RPMI7951 (cell line): ENCODE data around the gene WWTR1. TPM values are rescaled to one million over a fixed set of nuclear protein-coding genes. Genes with fewer than 3 reads are reported as not detected.

ENCODE experiments used
- DNase-seq: peaks from one replicate; pipeline ENCODE4 v3.0.0-alpha.2; 2012; ENCODE audit warnings: low read depth
- total RNA-seq: library from RNA; depleted of rRNA; stranded (reverse); fragments of >200 nt; shearing (Covaris generic); gene quantifications from 2 replicates; pipeline ENCODE4 v1.2.3, GENCODE V29; 2014

Gene WWTR1
- total RNA-seq, 1 experiment from 2014 or later: 107 TPM

GRCh38 chr3:149535333-149535685, 122.5 kb downstream of the WWTR1 start:
- no peak for DNase-seq

DNA sequence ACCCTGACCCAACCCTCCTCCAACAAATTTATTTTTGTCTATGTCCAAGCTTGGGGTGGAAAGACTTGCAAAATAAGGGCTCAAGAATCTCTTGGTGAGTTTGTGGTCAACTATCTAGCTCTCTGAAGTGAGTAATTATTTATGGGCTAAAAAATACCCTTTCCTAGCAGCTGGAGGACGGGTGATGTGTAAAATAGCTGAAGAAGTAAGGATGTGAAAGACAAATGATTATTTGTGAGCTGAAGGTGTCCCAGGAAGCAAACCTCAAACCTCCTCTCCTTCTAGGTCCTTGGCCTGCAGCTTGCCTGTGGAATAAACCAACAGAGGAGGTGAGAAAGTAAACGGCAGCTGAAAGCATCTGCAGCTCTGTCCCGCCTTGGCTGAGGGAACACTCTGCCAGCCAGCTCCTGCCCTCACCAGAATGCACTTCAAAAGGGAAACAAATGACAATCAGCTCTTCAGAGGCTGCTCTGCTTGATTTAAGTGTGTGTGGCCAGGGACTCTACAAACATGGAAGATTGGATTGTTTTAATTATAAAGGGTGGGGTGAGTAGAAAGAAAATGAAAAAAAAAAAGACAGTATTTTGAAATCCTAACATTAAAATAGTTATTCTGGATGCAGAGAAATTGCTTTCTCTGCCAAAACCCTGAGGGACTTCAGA, 123.0 kb downstream of the WWTR1 start:
- DNase-seq: peak; percentile 81

DNA sequence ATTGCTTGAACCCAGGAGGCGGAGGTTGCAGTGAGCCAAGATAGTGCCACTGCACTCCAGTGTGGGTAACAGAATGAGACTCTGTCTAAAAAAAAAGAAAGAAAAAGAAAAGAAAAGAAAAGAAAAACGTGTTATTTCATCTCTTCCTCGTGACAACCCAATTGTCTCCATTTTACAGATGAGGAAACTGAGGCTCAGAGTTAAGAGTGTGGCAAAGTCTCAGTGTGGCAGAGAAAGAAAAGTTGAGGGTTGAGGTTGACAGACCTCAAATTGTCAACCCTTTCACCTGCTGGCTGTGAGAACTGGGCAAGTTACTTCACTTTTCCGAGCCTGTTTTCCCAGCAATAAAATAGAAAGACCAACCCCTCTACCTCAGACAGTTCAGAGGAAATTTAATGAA, 123.7 kb downstream of the WWTR1 start:
- no peak for DNase-seq

DNA sequence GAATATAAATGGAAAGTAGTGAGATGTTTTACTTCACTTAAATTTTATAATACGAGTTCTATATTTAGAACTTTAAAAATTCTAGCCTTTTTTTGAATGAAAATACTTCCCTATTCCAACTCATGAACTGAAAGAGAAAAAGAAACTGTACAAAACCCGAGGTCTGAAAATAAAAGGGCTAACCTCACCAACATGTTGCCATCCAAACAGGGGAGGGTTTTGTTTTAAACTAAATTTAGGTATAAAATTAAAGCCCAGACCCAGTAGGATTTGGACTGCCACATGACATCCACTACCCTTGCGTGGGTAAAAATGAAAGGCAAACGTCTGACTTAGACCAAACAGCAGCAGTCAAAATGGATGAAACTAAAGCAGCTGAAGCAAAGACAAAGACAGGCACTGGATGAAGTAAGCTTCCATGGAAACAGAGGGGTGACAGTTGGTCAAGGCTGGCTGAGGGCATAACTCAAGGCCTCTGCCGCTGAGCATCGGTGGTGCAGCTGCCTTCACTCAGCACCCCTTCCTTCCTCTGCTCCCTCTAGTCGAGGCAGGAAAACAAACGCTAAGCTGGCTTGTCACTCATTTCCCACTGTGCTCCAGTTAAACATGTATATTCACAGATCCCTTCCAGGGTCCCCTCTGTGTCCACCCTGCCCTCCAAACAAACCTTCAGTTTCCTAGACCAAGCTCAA, 125.2 kb downstream of the WWTR1 start:
- no peak for DNase-seq

GRCh38 chr3:149529099-149529498, 128.7 kb downstream of the WWTR1 start:
- DNase-seq: no peak

DNA sequence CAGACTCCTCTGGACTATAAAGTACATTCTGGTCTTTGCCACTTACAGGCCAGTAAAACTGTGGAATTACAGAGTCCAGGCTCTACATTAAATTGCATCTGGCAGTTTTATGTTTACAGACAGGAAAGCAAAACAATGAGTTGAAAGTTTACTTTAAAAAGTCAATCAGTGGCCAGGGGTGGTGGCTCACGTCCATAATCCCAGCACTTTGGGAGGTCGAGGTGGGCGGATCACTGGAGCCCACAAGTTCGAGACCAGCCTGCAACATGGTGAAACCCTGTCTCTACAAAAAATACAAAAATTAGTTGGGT, 129.5 kb downstream of the WWTR1 start:
- no peak for DNase-seq

DNA sequence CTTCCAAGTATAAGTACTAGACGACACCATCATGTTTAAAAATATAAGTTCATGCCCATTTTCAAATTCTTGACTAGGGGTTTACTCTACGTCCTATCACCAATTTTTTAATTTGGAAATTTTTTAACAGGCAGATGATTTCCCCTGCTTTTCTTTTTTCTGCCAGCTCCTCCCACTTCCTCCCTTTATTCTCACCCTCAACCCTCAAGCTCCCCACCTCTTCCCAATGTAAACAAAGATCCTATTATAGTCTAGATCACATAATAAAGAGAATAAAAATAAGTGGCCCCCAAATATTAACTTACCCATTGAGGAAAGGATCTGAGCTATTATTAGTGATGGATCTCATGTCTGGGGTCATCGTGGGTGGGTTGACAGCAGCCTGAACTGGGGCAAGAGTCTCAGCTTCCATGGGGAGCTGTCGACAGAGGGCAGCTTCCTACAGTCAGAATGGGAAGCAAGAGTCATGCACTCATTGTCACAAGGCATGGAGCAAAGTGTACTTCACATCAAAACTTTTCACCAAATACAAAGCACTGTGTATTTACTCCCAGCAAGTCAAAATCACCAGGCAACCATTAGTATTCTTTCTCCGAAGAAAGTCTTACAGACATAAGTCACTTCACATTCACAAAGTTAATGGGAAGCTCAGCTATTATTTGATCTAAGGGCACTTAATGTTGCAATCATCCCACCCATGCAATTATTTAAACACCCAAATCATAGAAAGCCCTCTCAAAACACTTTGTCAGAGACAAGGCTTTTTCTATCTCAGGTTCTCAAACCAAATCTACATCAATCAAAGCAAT, 130.1 kb downstream of the WWTR1 start:
- peak; percentile 46 for DNase-seq

- DNase-seq: no peak
These were observed 134.1 kb downstream of the WWTR1 start for GRCh38 chr3:149523512-149524299.

GRCh38 chr3:149519912-149520311, 137.9 kb downstream of the WWTR1 start:
- DNase-seq: no peak

DNA sequence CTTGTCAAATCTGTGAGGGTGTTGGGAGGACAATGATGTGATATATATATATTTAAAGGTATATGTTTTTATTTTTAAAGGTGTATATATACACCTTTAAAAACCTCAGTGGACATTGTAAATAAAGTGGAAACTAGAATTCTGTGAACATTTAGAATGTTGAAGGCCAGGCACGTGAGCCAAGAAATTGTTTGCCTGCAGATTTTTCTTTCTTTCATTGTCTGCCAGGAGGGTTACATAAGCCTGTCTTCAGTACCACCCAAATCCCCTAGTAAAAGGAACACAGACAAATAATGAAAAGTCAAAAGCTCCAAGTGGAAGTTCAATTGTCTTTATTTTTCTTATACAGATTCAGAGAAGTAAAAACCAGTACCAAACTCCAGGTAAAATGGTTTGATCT, 140.9 kb downstream of the WWTR1 start:
- no peak for DNase-seq

DNA sequence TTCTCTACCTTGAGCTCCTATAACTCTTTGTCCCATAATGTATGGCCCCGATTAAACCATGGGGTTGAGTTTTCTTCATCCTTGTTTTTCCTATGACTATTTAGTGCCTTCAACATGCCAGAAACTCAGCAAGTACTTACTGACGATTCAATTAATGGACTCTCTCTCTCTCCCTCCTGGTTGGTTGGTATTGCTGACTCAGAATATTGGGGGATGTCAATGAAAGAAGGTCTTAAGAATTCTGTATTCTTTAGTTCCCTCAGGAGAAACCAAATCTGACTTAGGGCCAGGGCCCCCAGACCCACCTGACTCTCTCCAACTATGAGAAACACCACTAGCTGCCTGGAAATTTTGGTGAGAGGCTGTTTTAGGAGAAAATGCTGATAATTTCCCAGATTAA, 142.6 kb downstream of the WWTR1 start:
- no peak for DNase-seq

GRCh38 chr3:149514471-149514870, 143.4 kb downstream of the WWTR1 start:
- DNase-seq: no peak

GRCh38 chr3:149512073-149512782, 145.6 kb downstream of the WWTR1 start:
- DNase-seq: peak; percentile 69

DNA sequence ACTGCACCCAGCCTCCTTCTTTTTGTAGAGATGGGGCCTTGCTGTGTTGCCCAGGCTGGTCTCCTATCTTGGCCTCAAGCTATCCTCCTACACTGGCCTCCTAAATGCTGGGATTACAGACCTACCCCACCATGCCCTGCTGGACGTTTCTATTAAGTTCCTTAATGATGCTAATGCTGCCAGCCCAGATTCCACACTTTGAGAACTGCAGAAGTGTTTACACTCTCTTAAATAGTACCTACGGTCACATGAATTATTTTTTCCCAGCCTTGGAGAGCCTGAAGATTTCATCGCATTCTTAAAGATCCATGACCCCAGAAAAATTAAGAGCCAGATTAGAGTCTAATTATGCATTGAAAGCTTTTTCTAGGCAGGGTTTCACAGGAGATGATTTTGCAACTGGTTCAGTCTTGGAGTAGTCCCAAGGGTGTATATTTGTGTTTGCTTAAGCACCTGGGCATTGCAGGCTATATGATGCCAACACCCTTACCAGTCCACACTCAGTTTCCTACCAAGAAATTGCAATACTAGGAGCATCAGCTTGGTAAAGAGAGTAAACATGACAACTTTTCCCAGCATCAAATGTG, 146.7 kb downstream of the WWTR1 start:
- no peak for DNase-seq

DNA sequence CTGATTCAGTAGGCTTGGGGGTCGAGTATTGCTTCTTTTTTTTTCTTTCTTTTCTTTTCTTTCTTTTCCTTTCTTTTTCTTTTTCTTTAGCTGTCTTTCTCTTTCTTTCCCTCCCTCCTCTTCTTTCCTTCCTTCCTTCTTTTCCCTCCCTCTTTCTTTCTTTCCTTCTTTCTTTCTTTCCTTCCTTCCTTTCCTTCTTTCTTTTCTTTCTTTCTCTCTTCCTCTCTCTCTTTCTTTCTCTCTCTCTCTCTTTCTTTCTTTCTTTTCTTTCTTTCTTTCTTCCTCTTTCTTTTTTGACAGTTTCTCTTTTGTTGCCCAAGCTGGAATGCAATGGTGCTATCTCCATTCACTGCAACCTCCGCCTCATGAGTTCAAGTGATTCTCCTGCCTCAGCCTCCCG, 147.3 kb downstream of the WWTR1 start:
- no peak for DNase-seq

DNA sequence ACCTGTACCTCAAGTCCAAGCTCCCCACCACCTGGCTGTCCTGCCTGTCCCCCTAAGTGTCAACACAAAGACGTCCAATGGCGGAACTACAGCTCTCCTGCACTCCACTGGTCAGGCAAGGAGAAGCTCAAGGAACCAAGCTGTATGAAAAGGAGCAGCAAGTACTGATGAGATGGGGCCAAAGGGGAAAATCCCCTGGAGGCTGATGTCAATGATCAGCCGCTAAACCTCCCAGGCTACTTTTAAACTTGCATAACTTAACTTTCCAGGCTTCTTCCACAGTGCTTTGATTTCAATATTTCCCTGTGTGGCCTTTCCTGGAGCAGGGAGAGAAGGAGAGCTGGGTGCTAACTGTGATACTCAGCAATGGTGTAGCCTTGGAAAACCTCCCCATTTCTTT, 148.3 kb downstream of the WWTR1 start:
- DNase-seq: no peak

GRCh38 chr3:149507491-149508324, 150.1 kb downstream of the WWTR1 start:
- peak; percentile 89 for DNase-seq

- no peak for DNase-seq
These were observed 150.9 kb downstream of the WWTR1 start for GRCh38 chr3:149506965-149507364.

- DNase-seq: peak; percentile 62
These were observed 151.3 kb downstream of the WWTR1 start for GRCh38 chr3:149506540-149506939.

- DNase-seq: no peak
These were observed 155.4 kb downstream of the WWTR1 start for GRCh38 chr3:149502438-149502837.
